GM12872 (cell line): ENCODE measurements around the gene BSND.

Experiments used
- CTCF ChIP-seq: IDR thresholded peaks from 3 replicates; pipeline ENCODE4 v1.5.1; 2011; ENCODE audit warnings: low read depth, mild to moderate bottlenecking, low read length, moderate library complexity; ENCODE audit not compliant: insufficient read depth

The BSND gene

GRCh38 chr1:54988975-54989374 lies 9.8 kb upstream of the BSND start:
- no peak for TF ChIP-seq CTCF

- no peak for TF ChIP-seq CTCF
Measured at GRCh38 chr1:54989473-54989872, 9.3 kb upstream of the BSND start.

- TF ChIP-seq CTCF, result no peak
Measured at GRCh38 chr1:54989968-54990810, 8.5 kb upstream of the BSND start.

- no peak for TF ChIP-seq CTCF
Measured at GRCh38 chr1:54990916-54991315, 7.8 kb upstream of the BSND start.

- TF ChIP-seq CTCF, result no peak
Measured at GRCh38 chr1:54991939-54992338, 6.8 kb upstream of the BSND start.

- TF ChIP-seq CTCF, result no peak
Measured at GRCh38 chr1:54993140-54993539, 5.6 kb upstream of the BSND start.

GRCh38 chr1:54994355-54994990 lies 4.3 kb upstream of the BSND start:
- no peak for TF ChIP-seq CTCF
